ENCODE data around the gene PLPP1.
A peak's percentile ranks its signal among the peaks of the same experiment; 100 is the strongest.

The PLPP1 gene

GRCh38 chr5:55409775-55410174 lies 125.0 kb downstream of the PLPP1 start:
- CTCF ChIA-PET, result interaction anchor here (1.0 to 3.1 kb wide), 2 partner anchors 65 to 282 kb away, joined by 3 to 26 read pairs; no protein-coding TSS in a partner anchor
- H3K4me3 ChIP-seq (ENCODE audit: low read depth, low read length), result no peak overlapping the region
- POLR2A ChIA-PET, result no interaction called here
- no peak for DNase-seq (ENCODE audit: low read depth, low spot score)
- TF ChIP-seq CTCF (IDR thresholded peaks at IDR 0.05; ENCODE audit: insufficient read depth, low read length, missing control alignments), result no peak

DNA sequence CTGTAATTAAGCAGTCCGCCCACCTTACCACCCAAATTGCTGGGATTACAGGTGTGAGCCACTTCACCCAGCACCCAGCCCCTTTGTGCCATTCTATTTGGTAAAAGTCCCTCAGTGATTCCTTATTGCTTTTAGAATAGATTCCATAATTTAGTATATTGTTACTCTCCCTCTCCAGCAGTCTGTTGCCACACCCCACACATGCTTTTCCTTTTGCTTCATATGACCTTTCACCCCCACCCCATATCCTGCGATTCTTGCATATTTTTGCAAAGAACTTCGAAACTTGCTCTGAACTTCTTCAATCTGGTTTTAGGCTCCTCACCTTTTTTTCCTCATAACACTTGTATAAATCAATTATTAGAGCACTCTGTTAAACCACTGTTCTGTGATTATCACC lies 126.8 kb downstream of the PLPP1 start:
- no peak for TF ChIP-seq CTCF (IDR thresholded peaks at IDR 0.05; ENCODE audit: insufficient read depth, low read length, missing control alignments)
- no peak overlapping the region for H3K4me3 ChIP-seq (ENCODE audit: low read depth, low read length)
- DNase-seq (ENCODE audit: low read depth, low spot score), result no peak
- ChIA-PET POLR2A (no interaction called here), CTCF (interaction anchor here (1.3 to 3.1 kb wide), 4 partner anchors 31 to 284 kb away, joined by 3 to 26 read pairs (median 4); no protein-coding TSS in a partner anchor)

DNA sequence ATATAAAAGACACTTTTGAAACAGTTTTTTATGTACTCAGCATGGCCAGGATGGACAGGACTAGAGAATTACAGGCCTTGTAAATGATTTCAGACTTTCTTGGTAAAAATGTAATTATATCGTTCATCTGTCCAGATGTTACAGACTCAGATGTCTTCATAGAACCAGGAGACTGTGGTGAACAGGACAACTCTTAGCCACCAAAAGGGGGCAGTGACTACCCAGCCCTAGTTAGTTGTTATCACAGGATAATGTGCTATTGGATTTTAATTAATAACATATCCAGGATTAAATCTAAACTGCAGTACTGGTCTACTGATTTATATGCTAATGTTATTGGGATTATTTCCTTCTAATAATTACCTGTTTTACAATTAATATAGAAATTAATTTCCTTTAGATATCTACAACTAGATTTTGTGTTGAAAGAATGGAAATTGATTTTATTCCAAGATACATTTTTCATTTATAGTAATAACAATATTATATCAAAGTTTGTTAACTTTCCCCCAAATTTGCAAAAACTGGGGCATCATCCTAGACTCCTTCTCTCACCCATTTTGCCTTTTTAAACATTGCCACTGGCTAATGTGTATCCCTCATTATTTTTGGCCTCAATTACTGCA lies 127.6 kb downstream of the PLPP1 start:
- DNase-seq (ENCODE audit: low read depth, low spot score), result no peak
- ChIA-PET POLR2A (no interaction called here), CTCF (interaction anchor here (1.0 to 5.6 kb wide), 13 partner anchors 10 to 549 kb away, joined by 3 to 74 read pairs (median 5); no protein-coding TSS in a partner anchor)
- H3K4me3 ChIP-seq (ENCODE audit: low read depth, low read length), result no peak overlapping the region
- peak; percentile 66 for TF ChIP-seq CTCF (IDR thresholded peaks at IDR 0.05; ENCODE audit: insufficient read depth, low read length, missing control alignments)

DNA sequence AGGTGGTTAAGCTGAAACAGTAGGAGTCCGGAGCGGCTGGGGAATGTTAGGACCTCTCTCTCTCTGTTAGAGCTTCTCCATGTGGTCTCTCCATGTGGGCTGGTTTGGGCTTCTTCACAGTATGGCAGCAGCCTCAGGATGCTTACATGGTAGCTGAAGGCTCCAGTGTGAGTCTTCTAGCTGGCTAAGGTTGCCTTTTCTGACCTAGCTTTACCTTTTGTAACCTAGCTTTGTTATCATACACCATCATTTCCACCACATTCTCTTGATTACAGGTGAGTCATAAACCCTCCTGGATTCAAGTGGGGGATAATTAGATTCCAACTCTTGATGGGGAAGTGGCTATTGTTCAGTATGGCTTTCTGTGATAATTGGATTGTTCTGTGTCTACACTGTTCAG lies 128.5 kb downstream of the PLPP1 start:
- TF ChIP-seq CTCF (IDR thresholded peaks at IDR 0.05; ENCODE audit: insufficient read depth, low read length, missing control alignments), result no peak
- no peak for DNase-seq (ENCODE audit: low read depth, low spot score)
- ChIA-PET POLR2A (interaction anchor here (0.7 kb wide), 1 partner anchor 1006 kb away, joined by 3 read pairs; no protein-coding TSS in a partner anchor), CTCF (interaction anchor here (0.6 to 5.6 kb wide), 19 partner anchors 8 to 550 kb away, joined by 3 to 74 read pairs (median 3); no protein-coding TSS in a partner anchor)
- H3K4me3 ChIP-seq (ENCODE audit: low read depth, low read length), result no peak overlapping the region

- CTCF ChIA-PET, result interaction anchor here (0.5 to 5.6 kb wide), 4 partner anchors 11 to 290 kb away, joined by 3 to 74 read pairs (median 4); no protein-coding TSS in a partner anchor
- TF ChIP-seq CTCF (IDR thresholded peaks at IDR 0.05; ENCODE audit: insufficient read depth, low read length, missing control alignments), result peak; percentile 1
Measured at GRCh38 chr5:55402199-55402598, 132.6 kb downstream of the PLPP1 start.

GRCh38 chr5:55393501-55394175 lies 141.1 kb downstream of the PLPP1 start:
- CTCF ChIA-PET, result interaction anchor here (1.5 to 3.1 kb wide), 2 partner anchors 11 to 13 kb away, joined by 4 to 16 read pairs; no protein-coding TSS in a partner anchor
- POLR2A ChIA-PET, result no interaction called here
- no peak overlapping the region for H3K4me3 ChIP-seq (ENCODE audit: low read depth, low read length)
- TF ChIP-seq CTCF (IDR thresholded peaks at IDR 0.05; ENCODE audit: insufficient read depth, low read length, missing control alignments), result no peak
- DNase-seq (ENCODE audit: low read depth, low spot score), result no peak

More at GRCh38 chr5:55402199-55402598, 132.6 kb downstream of the PLPP1 start:
- no peak overlapping the region for H3K4me3 ChIP-seq (ENCODE audit: low read depth, low read length)
- no peak for DNase-seq (ENCODE audit: low read depth, low spot score)
- POLR2A ChIA-PET, result interaction anchor here (0.9 kb wide), 1 partner anchor 12 kb away, joined by 4 read pairs; no protein-coding TSS in a partner anchor
